ENCODE measurements around the gene ABL2. TPM values are rescaled to one million over a fixed set of nuclear protein-coding genes. Genes with fewer than 3 reads are reported as not detected.

Gene ABL2
- total RNA-seq, 1 donor from 2014 or later: 35.8 TPM

- FAIRE-seq: no peak
- no peaks in the 10 kb centered on the region for H3K36me3 ChIP-seq (ENCODE audit: control insufficient read depth, insufficient read depth, low read length)
- no peak for DNase-seq (ENCODE audit: low read depth)
- H3K27me3 ChIP-seq (ENCODE audit: control insufficient read depth, insufficient read depth, low read length): no peaks in the 10 kb centered on the region
- no peak overlapping the region for H3K4me3 ChIP-seq (ENCODE audit: low read depth, low read length)
- TF ChIP-seq CTCF (IDR thresholded peaks at IDR 0.05; ENCODE audit: insufficient read depth, low read length, severe bottlenecking): no peak
Measured at GRCh38 chr1:179153217-179153616, 76.3 kb downstream of the ABL2 start.

GRCh38 chr1:179151908-179152682 lies 77.4 kb downstream of the ABL2 start:
- FAIRE-seq (no peak), DNase-seq (ENCODE audit: low read depth) (no peak)
- Histone ChIP-seq H3K36me3 (ENCODE audit: control insufficient read depth, insufficient read depth, low read length) (no peaks in the 10 kb centered on the region), H3K4me3 (ENCODE audit: low read depth, low read length) (no peak overlapping the region), H3K27me3 (ENCODE audit: control insufficient read depth, insufficient read depth, low read length) (no peaks in the 10 kb centered on the region)
- TF ChIP-seq CTCF (IDR thresholded peaks at IDR 0.05; ENCODE audit: insufficient read depth, low read length, severe bottlenecking): no peak

GRCh38 chr1:179146911-179147310 lies 82.6 kb downstream of the ABL2 start:
- Histone ChIP-seq H3K4me3 (ENCODE audit: low read depth, low read length) (no peak overlapping the region), H3K27me3 (ENCODE audit: control insufficient read depth, insufficient read depth, low read length) (no peaks in the 10 kb centered on the region), H3K36me3 (ENCODE audit: control insufficient read depth, insufficient read depth, low read length) (no peaks in the 10 kb centered on the region)
- peak; percentile 70 for DNase-seq (ENCODE audit: low read depth)
- no peak for FAIRE-seq
- TF ChIP-seq CTCF (IDR thresholded peaks at IDR 0.05; ENCODE audit: insufficient read depth, low read length, severe bottlenecking): no peak

- no peak for TF ChIP-seq CTCF (IDR thresholded peaks at IDR 0.05; ENCODE audit: insufficient read depth, low read length, severe bottlenecking)
- Histone ChIP-seq H3K36me3 (ENCODE audit: control insufficient read depth, insufficient read depth, low read length) (no peaks in the 10 kb centered on the region), H3K4me3 (ENCODE audit: low read depth, low read length) (no peak overlapping the region), H3K27me3 (ENCODE audit: control insufficient read depth, insufficient read depth, low read length) (no peaks in the 10 kb centered on the region)
- no peak for FAIRE-seq
- DNase-seq (ENCODE audit: low read depth): no peak
Measured at GRCh38 chr1:179146476-179146875, 83.0 kb downstream of the ABL2 start.

GRCh38 chr1:179145521-179145920 lies 84.0 kb downstream of the ABL2 start:
- FAIRE-seq (no peak), DNase-seq (ENCODE audit: low read depth) (no peak)

More at GRCh38 chr1:179145521-179145920, 84.0 kb downstream of the ABL2 start:
- no peak for TF ChIP-seq CTCF (IDR thresholded peaks at IDR 0.05; ENCODE audit: insufficient read depth, low read length, severe bottlenecking)
- Histone ChIP-seq H3K27me3 (ENCODE audit: control insufficient read depth, insufficient read depth, low read length) (no peaks in the 10 kb centered on the region), H3K4me3 (ENCODE audit: low read depth, low read length) (no peak overlapping the region), H3K36me3 (ENCODE audit: control insufficient read depth, insufficient read depth, low read length) (no peaks in the 10 kb centered on the region)
